Body of pancreas (tissue), 4 donors: ENCODE measurements around the gene KIRREL1.

Experiments
- CTCF ChIP-seq, 7 experiments: fragments of 450-650 bp in 4 of 7; fragments of 200-600 bp in 3 of 7; sonication (generic) in 3 of 7; IDR thresholded peaks; one replicate each; pipeline ENCODE4 v1.5.1; 2016 to 2019; ENCODE audit warnings: antibody characterized with exemption in 7 of 7
- POLR2A ChIP-seq, 3 donors: fragments of 450-650 bp; IDR thresholded peaks; one replicate each; pipeline ENCODE4 v1.6.1; 2016; ENCODE audit warnings: antibody characterized with exemption in 3 of 3, mild to moderate bottlenecking in 2 of 3

- TF ChIP-seq CTCF (IDR thresholded peaks at IDR 0.05) (no peak), POLR2A (IDR thresholded peaks at IDR 0.05) (no peak)
Observed at GRCh38 chr1:158103861-158104522, 110.5 kb downstream of the KIRREL1 start.
